Esophagus muscularis mucosa (tissue), 4 donors: ENCODE measurements around the gene RNFT2. TPM values are rescaled to one million over a fixed set of nuclear protein-coding genes. Genes with fewer than 3 reads are reported as not detected.

Experiments used
- DNase-seq: peaks from one replicate; pipeline ENCODE4 v3.0.0-alpha.2; 2017; ENCODE audit errors: extremely low spot score
- H3K27ac ChIP-seq, 4 donors: fragments of 200-600 bp; sonication (generic); replicated peaks in 1 of 4; 1 replicate in 3 of 4; 2 replicates in 1 of 4; pipeline ENCODE4 v1.5.1; 2016 to 2019; ENCODE audit warnings: mild to moderate bottlenecking in 1 of 4
- H3K27me3 ChIP-seq, 4 donors: fragments of 200-600 bp; sonication (generic); one replicate each; pipeline versions ENCODE4 v1.5.1 to v1.6.0; 2016 to 2019
- H3K36me3 ChIP-seq, 4 donors: fragments of 200-600 bp; sonication (generic); one replicate each; pipeline ENCODE4 v1.5.1; 2016 to 2019
- H3K4me1 ChIP-seq, 4 donors: fragments of 200-600 bp; sonication (generic); one replicate each; pipeline ENCODE4 v1.5.1; 2016 to 2019
- H3K4me3 ChIP-seq, 4 donors: fragments of 200-600 bp; sonication (generic); 1 replicate in 2 of 4; 2 replicates in 2 of 4; pipeline ENCODE4 v1.5.1; 2016 to 2019; ENCODE audit warnings: mild to moderate bottlenecking in 4 of 4, moderate library complexity in 1 of 4
- H3K9me3 ChIP-seq, 4 donors: fragments of 200-600 bp; sonication (generic); 1 replicate in 3 of 4; 2 replicates in 1 of 4; pipeline ENCODE4 v1.5.1; 2016 to 2019
- EP300 ChIP-seq: sonication (generic); formaldehyde crosslinking; IDR thresholded peaks from one replicate; pipeline ENCODE4 v1.6.1; 2017; ENCODE audit warnings: antibody characterized with exemption
- POLR2A ChIP-seq: fragments of 450-650 bp; IDR thresholded peaks from one replicate; pipeline ENCODE4 v1.6.1; 2017; ENCODE audit warnings: antibody characterized with exemption, moderate library complexity, mild to moderate bottlenecking, low read depth
- POLR2AphosphoS5 ChIP-seq, 2 donors: sonication (generic); formaldehyde crosslinking; IDR thresholded peaks; one replicate each; pipeline ENCODE4 v1.6.1; 2017; ENCODE audit warnings: antibody characterized with exemption in 2 of 2
- WGBS: methylation state at CpG from one replicate; pipeline ENCODE4 v1.1.5; 2018; 5-methylcytosine and 5-hydroxymethylcytosine counted together
- intact Hi-C: fragments of 100-400 bp; cut with DNase I; formaldehyde crosslinking; loops from one replicate; pipeline ENCODE4 v1.15.1; 2023
- total RNA-seq, 4 donors: library from RNA; depleted of rRNA; stranded (reverse); fragments of >200 nt; gene quantifications; one replicate each; pipeline versions ENCODE4 v1.1.0 to v1.2.1, GENCODE V29; 2016
- TF ChIP-seq, protein P1 (sequence below), 3 experiments: fragments of 200-600 bp in 2 of 3; fragments of 450-650 bp in 1 of 3; sonication (generic) in 2 of 3; IDR thresholded peaks; one replicate each; pipeline ENCODE4 v1.5.1; 2017 to 2019; ENCODE audit warnings: antibody characterized with exemption in 3 of 3, mild to moderate bottlenecking in 2 of 3, moderate library complexity in 1 of 3

Gene RNFT2
- total RNA-seq, 4 donors from 2014 or later = 0.17 to 0.63 (median 0.34) TPM

- Histone ChIP-seq H3K27ac (no peak overlapping the region), H3K4me3 (no peak overlapping the region), H3K27me3 (peaks cover 0 to 5% (median 0%) of the 10 kb centered on the region in 4 donors), H3K9me3 (no peaks in the 10 kb centered on the region), H3K36me3 (peaks cover 0 to 5% (median 2%) of the 10 kb centered on the region in 4 donors), H3K4me1 (peaks cover 5 to 20% (median 17%) of the 10 kb centered on the region in 4 donors)
- DNase-seq = no peak
- intact Hi-C loops = loop anchor here (10.0 kb wide), 1 partner anchor 415 kb away; no protein-coding TSS in a partner anchor
- 71% methylated on average over 10 of the region's 10 CpGs for whole genome bisulfite sequencing
- TF ChIP-seq, protein P1, sequence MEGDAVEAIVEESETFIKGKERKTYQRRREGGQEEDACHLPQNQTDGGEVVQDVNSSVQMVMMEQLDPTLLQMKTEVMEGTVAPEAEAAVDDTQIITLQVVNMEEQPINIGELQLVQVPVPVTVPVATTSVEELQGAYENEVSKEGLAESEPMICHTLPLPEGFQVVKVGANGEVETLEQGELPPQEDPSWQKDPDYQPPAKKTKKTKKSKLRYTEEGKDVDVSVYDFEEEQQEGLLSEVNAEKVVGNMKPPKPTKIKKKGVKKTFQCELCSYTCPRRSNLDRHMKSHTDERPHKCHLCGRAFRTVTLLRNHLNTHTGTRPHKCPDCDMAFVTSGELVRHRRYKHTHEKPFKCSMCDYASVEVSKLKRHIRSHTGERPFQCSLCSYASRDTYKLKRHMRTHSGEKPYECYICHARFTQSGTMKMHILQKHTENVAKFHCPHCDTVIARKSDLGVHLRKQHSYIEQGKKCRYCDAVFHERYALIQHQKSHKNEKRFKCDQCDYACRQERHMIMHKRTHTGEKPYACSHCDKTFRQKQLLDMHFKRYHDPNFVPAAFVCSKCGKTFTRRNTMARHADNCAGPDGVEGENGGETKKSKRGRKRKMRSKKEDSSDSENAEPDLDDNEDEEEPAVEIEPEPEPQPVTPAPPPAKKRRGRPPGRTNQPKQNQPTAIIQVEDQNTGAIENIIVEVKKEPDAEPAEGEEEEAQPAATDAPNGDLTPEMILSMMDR (IDR thresholded peaks at IDR 0.05) = no peak
- TF ChIP-seq POLR2AphosphoS5 (IDR thresholded peaks at IDR 0.05) (no peak), EP300 (no peak), POLR2A (no peak)
Observed at GRCh38 chr12:116709768-116710167, 28.3 kb upstream of the RNFT2 start.

DNA sequence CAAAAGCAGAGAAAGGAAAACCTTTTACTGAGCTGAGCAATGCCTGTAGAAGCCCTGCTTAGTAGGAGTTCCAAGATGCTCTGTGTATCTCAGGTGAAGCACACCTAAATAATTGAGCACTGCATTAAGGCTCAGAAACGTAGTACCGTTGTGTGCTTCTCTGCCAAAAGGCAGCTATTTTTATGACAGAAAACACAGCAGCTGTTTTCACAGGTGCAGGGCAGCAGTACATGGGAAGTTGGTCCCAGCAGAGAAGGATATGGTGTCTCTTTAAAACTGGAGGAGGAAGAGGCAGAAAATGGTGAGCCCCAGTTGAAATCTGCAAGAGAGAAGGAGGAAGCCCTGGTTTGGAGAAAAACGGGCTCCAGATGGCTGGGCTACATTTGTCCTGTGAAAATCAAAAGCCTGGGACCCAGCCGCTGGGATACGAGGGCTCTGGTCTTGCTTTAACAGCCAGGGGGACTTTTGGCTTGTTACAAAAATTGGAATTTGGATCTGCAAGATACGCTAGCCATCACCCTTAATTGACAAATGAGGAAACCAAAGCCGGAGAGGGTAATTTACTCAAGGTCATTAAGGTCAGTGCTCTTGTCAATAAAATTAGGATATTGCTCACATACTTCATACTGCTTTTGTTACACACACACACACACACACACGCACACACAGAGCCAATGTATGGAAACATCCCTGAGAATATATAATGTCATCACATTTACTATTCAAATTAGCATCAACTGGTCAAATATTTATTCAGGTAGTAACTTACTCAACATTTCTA, 27.6 kb upstream of the RNFT2 start:
- Histone ChIP-seq H3K9me3 (no peaks in the 10 kb centered on the region), H3K4me3 (no peak overlapping the region), H3K36me3 (peaks cover 0 to 12% (median 8%) of the 10 kb centered on the region in 4 donors), H3K27ac (no peak overlapping the region), H3K27me3 (peaks cover 0 to 5% (median 0%) of the 10 kb centered on the region in 4 donors), H3K4me1 (peaks cover 5 to 20% (median 17%) of the 10 kb centered on the region in 4 donors)
- no peak for DNase-seq
- no peak for TF ChIP-seq EP300
- no peak for TF ChIP-seq POLR2A
- no peak for TF ChIP-seq POLR2AphosphoS5 (IDR thresholded peaks at IDR 0.05)
- TF ChIP-seq, protein P1 (IDR thresholded peaks at IDR 0.05) = no peak
- intact Hi-C loops = loop anchor here (10.0 kb wide), 1 partner anchor 414 kb away; no protein-coding TSS in a partner anchor
- 73% methylated on average over 8 of the region's 8 CpGs for WGBS

DNA sequence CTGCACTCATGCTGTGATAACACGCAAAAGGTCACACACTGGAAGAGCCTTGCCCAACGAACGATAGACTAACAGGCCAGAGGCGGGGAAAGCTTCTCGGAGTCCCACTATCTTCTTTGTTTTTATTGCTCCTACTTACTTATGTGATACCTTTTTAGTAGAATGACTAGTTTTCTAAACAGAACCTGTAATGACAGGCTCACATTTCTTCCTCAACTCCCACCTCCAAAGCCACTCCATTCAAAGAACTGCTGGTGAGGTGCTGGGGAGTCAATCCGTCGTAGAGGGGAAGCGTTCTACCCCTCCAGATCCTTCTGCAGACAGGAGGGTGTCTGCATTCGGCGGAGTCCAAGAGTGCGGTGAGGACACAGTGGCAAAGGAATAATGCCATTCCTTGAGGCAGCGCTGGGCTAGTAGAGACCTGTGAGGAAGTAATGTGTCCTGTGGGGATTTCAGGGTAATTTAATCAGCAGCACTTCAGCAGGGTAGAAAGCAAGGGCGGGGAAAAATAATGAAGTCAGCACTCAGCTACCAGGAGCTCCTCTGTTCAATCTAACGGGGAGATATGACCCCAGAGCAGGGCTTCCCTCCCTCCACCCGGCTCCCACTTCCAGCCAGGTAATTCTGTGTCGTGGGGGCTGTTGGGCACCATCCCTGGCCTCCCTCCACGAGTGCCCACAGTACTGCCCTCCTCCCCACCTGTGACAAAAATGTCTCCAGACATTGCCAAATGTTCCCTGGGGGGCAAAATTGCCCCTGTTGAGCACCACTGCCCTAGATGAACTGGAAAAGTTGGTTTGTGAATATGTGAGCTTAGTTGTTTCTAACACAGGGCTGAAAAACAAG, 25.4 kb upstream of the RNFT2 start:
- 93% methylated on average over 13 of the region's 17 CpGs for WGBS
- peaks cover 0 to 32% (median 27%) of the 10 kb centered on the region in 4 donors for H3K36me3 ChIP-seq
- TF ChIP-seq POLR2AphosphoS5 (IDR thresholded peaks at IDR 0.05) (no peak), POLR2A (no peak), EP300 (no peak)
- TF ChIP-seq, protein P1 (IDR thresholded peaks at IDR 0.05) = no peak
- intact Hi-C loops = loop anchor here (10.0 kb wide), 1 partner anchor 412 kb away; no protein-coding TSS in a partner anchor
- H3K4me3 ChIP-seq = no peak overlapping the region
- H3K27me3 ChIP-seq = peaks cover 0 to 5% (median 0%) of the 10 kb centered on the region in 4 donors
- no peaks in the 10 kb centered on the region for H3K9me3 ChIP-seq
- peaks cover 8 to 21% (median 17%) of the 10 kb centered on the region in 4 donors for H3K4me1 ChIP-seq
- no peak for DNase-seq
- no peak overlapping the region for H3K27ac ChIP-seq

GRCh38 chr12:116713527-116713926, 24.6 kb upstream of the RNFT2 start:
- peaks cover 0 to 5% (median 0%) of the 10 kb centered on the region in 4 donors for H3K27me3 ChIP-seq
- H3K36me3 ChIP-seq = peaks cover 0 to 34% (median 30%) of the 10 kb centered on the region in 4 donors
- no peak overlapping the region for H3K27ac ChIP-seq
- no peaks in the 10 kb centered on the region for H3K9me3 ChIP-seq
- no peak overlapping the region for H3K4me3 ChIP-seq
- DNase-seq = no peak
- TF ChIP-seq, protein P1 (IDR thresholded peaks at IDR 0.05) = peak in 1 of 3 experiments; percentile 5
- TF ChIP-seq EP300 = no peak
- intact Hi-C loops = loop anchor here (10.0 kb wide), 1 partner anchor 411 kb away; no protein-coding TSS in a partner anchor
- 94% methylated on average over 2 of the region's 2 CpGs for WGBS
- peaks cover 15 to 27% (median 21%) of the 10 kb centered on the region in 4 donors for H3K4me1 ChIP-seq
